H9 (cell line): ENCODE results near the gene CHCHD10. TPM values are rescaled to one million over a fixed set of nuclear protein-coding genes. Genes with fewer than 3 reads are reported as not detected.

Experiments
- DNase-seq: peaks from one replicate; pipeline ENCODE4 v3.0.0-alpha.2; 2017
- H2AFZ ChIP-seq: one replicate; pipeline ENCODE4 v1.6.1; 2013; ENCODE audit warnings: mild to moderate bottlenecking, low read length, control low read depth, moderate library complexity
- H2AK5ac ChIP-seq: 2 replicates; pipeline ENCODE4 v1.6.1; 2013; ENCODE audit warnings: low read length, control low read depth, mixed read lengths; ENCODE audit not compliant: insufficient read length
- H2BK120ac ChIP-seq: one replicate; pipeline ENCODE4 v1.6.1; 2013; ENCODE audit warnings: low read depth, mild to moderate bottlenecking, low read length, control low read depth, inconsistent platforms; ENCODE audit not compliant: poor library complexity, severe bottlenecking
- H2BK12ac ChIP-seq: 2 replicates; pipeline ENCODE4 v1.6.1; 2013; ENCODE audit warnings: low read length, control low read depth, mixed read lengths, low read depth; ENCODE audit not compliant: insufficient read length
- H2BK15ac ChIP-seq: 2 replicates; pipeline ENCODE4 v1.6.1; 2013; ENCODE audit warnings: low read depth, low read length, control low read depth
- H2BK20ac ChIP-seq: one replicate; pipeline ENCODE4 v1.6.1; 2013; ENCODE audit warnings: low read depth, mild to moderate bottlenecking, low read length, control low read depth, inconsistent platforms; ENCODE audit not compliant: poor library complexity, severe bottlenecking
- H2BK5ac ChIP-seq: 2 replicates; pipeline ENCODE4 v1.6.1; 2013; ENCODE audit warnings: low read length, control low read depth, mixed read lengths; ENCODE audit not compliant: insufficient read length
- H3K14ac ChIP-seq: 2 replicates; pipeline ENCODE4 v1.6.1; 2013; ENCODE audit warnings: low read length, control low read depth; ENCODE audit not compliant: insufficient read depth
- H3K18ac ChIP-seq: 2 replicates; pipeline ENCODE4 v1.6.1; 2013; ENCODE audit warnings: low read depth, mild to moderate bottlenecking, mixed read lengths, low read length, control low read depth; ENCODE audit not compliant: insufficient read length
- H3K23ac ChIP-seq: 2 replicates; pipeline ENCODE4 v1.6.1; 2013; ENCODE audit warnings: low read length, control low read depth, mixed read lengths, low read depth; ENCODE audit not compliant: insufficient read length
- H3K23me2 ChIP-seq: 2 replicates; pipeline ENCODE4 v1.6.1; 2013; ENCODE audit warnings: low read depth, mild to moderate bottlenecking, mixed read lengths, low read length, control low read depth; ENCODE audit not compliant: insufficient read length, poor library complexity, severe bottlenecking
- H3K27ac ChIP-seq: 2 replicates; pipeline ENCODE4 v1.5.1; 2013; ENCODE audit warnings: low read length, control low read depth, mixed read lengths, low read depth; ENCODE audit not compliant: insufficient read length
- H3K27me3 ChIP-seq: 2 replicates; pipeline ENCODE4 v1.6.1; 2013; ENCODE audit warnings: low read length, control low read depth, inconsistent platforms; ENCODE audit not compliant: insufficient read depth
- H3K4ac ChIP-seq: 2 replicates; pipeline ENCODE4 v1.6.1; 2013; ENCODE audit warnings: low read depth, mild to moderate bottlenecking, control low read depth, inconsistent platforms, low read length, moderate library complexity
- H3K4me1 ChIP-seq: 2 replicates; pipeline ENCODE4 v1.6.1; 2013; ENCODE audit warnings: low read length, control low read depth, inconsistent platforms; ENCODE audit not compliant: insufficient read depth
- H3K4me2 ChIP-seq: 2 replicates; pipeline ENCODE4 v1.6.1; 2013; ENCODE audit warnings: low read length, control low read depth, mixed read lengths; ENCODE audit not compliant: insufficient read length, insufficient read depth
- H3K56ac ChIP-seq: 2 replicates; pipeline ENCODE4 v1.6.1; 2013; ENCODE audit warnings: low read depth, mild to moderate bottlenecking, mixed read lengths, low read length, control low read depth; ENCODE audit not compliant: insufficient read length
- H3K79me1 ChIP-seq: 2 replicates; pipeline ENCODE4 v1.6.1; 2013; ENCODE audit warnings: low read depth, mild to moderate bottlenecking, moderate library complexity, low read length, control low read depth, inconsistent platforms; ENCODE audit not compliant: insufficient read depth, poor library complexity, severe bottlenecking
- H3K79me2 ChIP-seq: 2 replicates; pipeline ENCODE4 v1.6.1; 2013; ENCODE audit warnings: low read length, control low read depth, inconsistent platforms; ENCODE audit not compliant: insufficient read depth
- H3K9ac ChIP-seq: 2 replicates; pipeline ENCODE4 v1.6.1; 2013; ENCODE audit warnings: low read length, control low read depth, mixed read lengths; ENCODE audit not compliant: insufficient read length; ENCODE audit errors: extremely low read depth
- H3K9me3 ChIP-seq: one replicate; pipeline ENCODE4 v1.6.1; 2013; ENCODE audit warnings: low read depth, low read length, inconsistent platforms; ENCODE audit not compliant: control insufficient read depth
- H3T11ph ChIP-seq: one replicate; pipeline ENCODE4 v1.6.1; 2013; ENCODE audit warnings: mild to moderate bottlenecking, low read length, control low read depth, inconsistent platforms
- H4K20me1 ChIP-seq: one replicate; pipeline ENCODE4 v1.6.1; 2013; ENCODE audit not compliant: control insufficient read depth, insufficient read length, insufficient read depth
- H4K5ac ChIP-seq: 2 replicates; pipeline ENCODE4 v1.6.1; 2013; ENCODE audit warnings: low read depth, mild to moderate bottlenecking, mixed read lengths, low read length, control low read depth; ENCODE audit not compliant: insufficient read length
- H4K8ac ChIP-seq: replicated peaks from 2 replicates; pipeline ENCODE4 v1.6.1; 2013; ENCODE audit warnings: low read length, control low read depth, mixed read lengths, low read depth; ENCODE audit not compliant: insufficient read length
- H4K91ac ChIP-seq: 2 replicates; pipeline ENCODE4 v1.6.1; 2013; ENCODE audit warnings: low read depth, mild to moderate bottlenecking, moderate library complexity, mixed read lengths, low read length, control low read depth; ENCODE audit not compliant: insufficient read length
- H3K27ac Mint-ChIP-seq, 3 experiments: 2 replicates in 2 of 3; 3 replicates in 1 of 3; pipeline ENCODE4 v1.8.0; 2020 to 2021; ENCODE audit warnings: mixed read lengths in 3 of 3, mild to moderate bottlenecking in 1 of 3, moderate library complexity in 1 of 3
- H3K27me3 Mint-ChIP-seq: 2 replicates; pipeline ENCODE4 v1.8.0; 2021; ENCODE audit warnings: low read depth, mild to moderate bottlenecking, moderate library complexity, mixed read lengths
- H3K36me3 Mint-ChIP-seq, 3 experiments: 2 replicates in 2 of 3; 3 replicates in 1 of 3; pipeline ENCODE4 v1.8.0; 2020 to 2021; ENCODE audit warnings: low read depth in 3 of 3, mixed read lengths in 3 of 3; ENCODE audit not compliant: insufficient read depth in 1 of 3
- H3K4me1 Mint-ChIP-seq, 2 experiments: 2 replicates each; pipeline ENCODE4 v1.8.0; 2020; ENCODE audit warnings: mixed read lengths in 2 of 2
- H3K4me3 Mint-ChIP-seq, 2 experiments: 2 replicates in 1 of 2; 3 replicates in 1 of 2; pipeline ENCODE4 v1.8.0; 2020 to 2021; ENCODE audit warnings: mild to moderate bottlenecking in 2 of 2, mixed read lengths in 2 of 2, moderate library complexity in 1 of 2
- H3K9me3 Mint-ChIP-seq, 2 experiments: 2 replicates in 1 of 2; 3 replicates in 1 of 2; pipeline ENCODE4 v1.8.0; 2020; ENCODE audit warnings: mild to moderate bottlenecking in 2 of 2, mixed read lengths in 2 of 2, moderate library complexity in 1 of 2
- WGBS: extraction: QIAGEN DNeasy Blood & Tissue Kit; methylation state at CpG from one replicate; pipeline ENCODE4 v1.1.7; 2013; ENCODE audit warnings: missing lambda C conversion rate, low lambda C conversion rate, mixed read lengths; ENCODE audit not compliant: insufficient read length; ENCODE audit errors: extremely low coverage; 5-methylcytosine and 5-hydroxymethylcytosine counted together
- total RNA-seq: library from RNA; stranded (reverse); gene quantifications from 2 replicates; pipeline ENCODE4 v1.2.1, GENCODE V29; 2021
- TF ChIP-seq, protein P1 (sequence below): fragments of 200-600 bp; sonication (generic); conservative IDR thresholded peaks from 3 replicates; pipeline ENCODE4 v1.8.0; 2021; ENCODE audit warnings: antibody characterized with exemption, mild to moderate bottlenecking

The CHCHD10 gene
- total RNA-seq, 1 experiment from 2014 or later, result 53.7 TPM

DNA sequence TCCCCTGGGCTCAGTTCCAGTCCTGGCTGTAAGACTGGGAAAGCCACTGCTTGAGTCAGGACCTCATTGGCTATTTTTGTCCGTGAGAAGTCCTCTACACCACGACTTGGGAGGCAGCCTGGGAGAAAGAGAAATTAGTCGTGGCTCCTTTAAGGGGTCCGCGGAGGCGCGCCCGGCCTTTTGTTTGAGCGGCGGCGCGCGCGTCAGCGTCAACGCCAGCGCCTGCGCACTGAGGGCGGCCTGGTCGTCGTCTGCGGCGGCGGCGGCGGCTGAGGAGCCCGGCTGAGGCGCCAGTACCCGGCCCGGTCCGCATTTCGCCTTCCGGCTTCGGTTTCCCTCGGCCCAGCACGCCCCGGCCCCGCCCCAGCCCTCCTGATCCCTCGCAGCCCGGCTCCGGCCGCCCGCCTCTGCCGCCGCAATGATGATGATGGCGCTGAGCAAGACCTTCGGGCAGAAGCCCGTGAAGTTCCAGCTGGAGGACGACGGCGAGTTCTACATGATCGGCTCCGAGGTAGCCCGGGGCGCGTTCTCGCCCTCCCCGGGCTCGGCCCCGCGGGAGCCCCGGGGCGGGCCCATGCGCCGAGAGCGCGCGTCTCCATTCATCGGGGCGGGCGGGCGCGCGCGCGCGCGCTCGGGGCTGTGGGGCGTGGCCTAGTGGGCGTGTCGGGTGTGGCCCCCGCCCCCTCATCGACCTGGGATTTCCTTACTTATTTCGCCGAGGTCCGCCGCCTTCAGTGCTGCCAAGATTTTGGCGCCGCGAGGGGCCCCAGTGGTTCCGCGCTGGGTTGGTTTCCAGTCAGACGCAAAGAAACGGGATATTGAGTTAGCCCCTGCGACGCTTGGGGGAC, 19.2 kb upstream of the CHCHD10 start, which contains the start of gene SMARCB1:
Gene SMARCB1 (plus strand): TSS at position 215 of the 848 bp plus-strand sequence. CDS start 204 bp downstream, at position 419.
- H4K20me1 ChIP-seq, result no peaks in the 10 kb centered on the region
- H4K91ac ChIP-seq, result no peak within 1 kb of the TSS
- no peaks in the 10 kb centered on the region for H3K9me3 ChIP-seq
- H2BK20ac ChIP-seq, result no peak within 1 kb of the TSS
- H4K8ac ChIP-seq, result no peak within 1 kb of the TSS
- H3K4ac ChIP-seq, result no peak within 1 kb of the TSS; the same call in 1 of the 2 replicates
- no peaks in the 10 kb centered on the region for H3K79me1 ChIP-seq
- H3K18ac ChIP-seq, result peak within 1 kb of the TSS; percentile 99
- TF ChIP-seq, protein P1, sequence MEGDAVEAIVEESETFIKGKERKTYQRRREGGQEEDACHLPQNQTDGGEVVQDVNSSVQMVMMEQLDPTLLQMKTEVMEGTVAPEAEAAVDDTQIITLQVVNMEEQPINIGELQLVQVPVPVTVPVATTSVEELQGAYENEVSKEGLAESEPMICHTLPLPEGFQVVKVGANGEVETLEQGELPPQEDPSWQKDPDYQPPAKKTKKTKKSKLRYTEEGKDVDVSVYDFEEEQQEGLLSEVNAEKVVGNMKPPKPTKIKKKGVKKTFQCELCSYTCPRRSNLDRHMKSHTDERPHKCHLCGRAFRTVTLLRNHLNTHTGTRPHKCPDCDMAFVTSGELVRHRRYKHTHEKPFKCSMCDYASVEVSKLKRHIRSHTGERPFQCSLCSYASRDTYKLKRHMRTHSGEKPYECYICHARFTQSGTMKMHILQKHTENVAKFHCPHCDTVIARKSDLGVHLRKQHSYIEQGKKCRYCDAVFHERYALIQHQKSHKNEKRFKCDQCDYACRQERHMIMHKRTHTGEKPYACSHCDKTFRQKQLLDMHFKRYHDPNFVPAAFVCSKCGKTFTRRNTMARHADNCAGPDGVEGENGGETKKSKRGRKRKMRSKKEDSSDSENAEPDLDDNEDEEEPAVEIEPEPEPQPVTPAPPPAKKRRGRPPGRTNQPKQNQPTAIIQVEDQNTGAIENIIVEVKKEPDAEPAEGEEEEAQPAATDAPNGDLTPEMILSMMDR, result 0 out of 3 replicates have a peak, but pooled peaks have one; percentile 10
- H2AFZ ChIP-seq, result peak within 1 kb of the TSS; percentile 7
- peak within 1 kb of the TSS; percentile 54 for H3K27ac ChIP-seq
- H3K27me3 Mint-ChIP-seq, result no peaks in the 10 kb centered on the region
- H3K14ac ChIP-seq, result peak within 1 kb of the TSS; percentile 99
- peaks cover 16% of the 10 kb centered on the region; the same call in 1 of the 2 replicates for H3K79me2 ChIP-seq
- H3K4me1 ChIP-seq, result peaks cover 2% of the 10 kb centered on the region; the same call in 1 of the 2 replicates
- peak within 1 kb of the TSS; percentile 94 for H3K9ac ChIP-seq
- H3K23ac ChIP-seq, result no peak within 1 kb of the TSS
- H2AK5ac ChIP-seq, result no peak within 1 kb of the TSS
- H2BK5ac ChIP-seq, result no peak within 1 kb of the TSS
- peaks cover 22 to 30% of the 10 kb centered on the region in 2 experiments for H3K4me1 Mint-ChIP-seq
- no peaks in the 10 kb centered on the region for H3K9me3 Mint-ChIP-seq
- H3K27ac Mint-ChIP-seq, result peak within 1 kb of the TSS; percentile 88 to 96 (median 96); a peak in 6 of 7 replicates
- peak within 1 kb of the TSS; percentile 9 for H2BK12ac ChIP-seq
- H3K4me3 Mint-ChIP-seq, result peak within 1 kb of the TSS; percentile 88 to 95
- H3K56ac ChIP-seq, result no peak within 1 kb of the TSS
- no peak within 1 kb of the TSS for H2BK15ac ChIP-seq
- peak; percentile 84 for DNase-seq
- no peak within 1 kb of the TSS for H3T11ph ChIP-seq
- peaks cover 2% of the 10 kb centered on the region for H3K23me2 ChIP-seq
- no CpG with 5 or more reads among the region's 97 CpGs for WGBS
- peak within 1 kb of the TSS; percentile 70 for H3K4me2 ChIP-seq
- no peak within 1 kb of the TSS for H4K5ac ChIP-seq
- no peak within 1 kb of the TSS for H2BK120ac ChIP-seq
- peaks cover 0 to 11% (median 10%) of the 10 kb centered on the region in 3 experiments; a peak in 5 of 7 replicates for H3K36me3 Mint-ChIP-seq
- H3K27me3 ChIP-seq, result no peaks in the 10 kb centered on the region
